ENCODE results near the gene PMF1. TPM values are rescaled to one million over a fixed set of nuclear protein-coding genes. Genes with fewer than 3 reads are reported as not detected.

PMF1 gene
- polyA plus RNA-seq, 2 of the 4 experiments (the other 2 are of a cell fraction): 59.8 to 63.9 TPM

DNA sequence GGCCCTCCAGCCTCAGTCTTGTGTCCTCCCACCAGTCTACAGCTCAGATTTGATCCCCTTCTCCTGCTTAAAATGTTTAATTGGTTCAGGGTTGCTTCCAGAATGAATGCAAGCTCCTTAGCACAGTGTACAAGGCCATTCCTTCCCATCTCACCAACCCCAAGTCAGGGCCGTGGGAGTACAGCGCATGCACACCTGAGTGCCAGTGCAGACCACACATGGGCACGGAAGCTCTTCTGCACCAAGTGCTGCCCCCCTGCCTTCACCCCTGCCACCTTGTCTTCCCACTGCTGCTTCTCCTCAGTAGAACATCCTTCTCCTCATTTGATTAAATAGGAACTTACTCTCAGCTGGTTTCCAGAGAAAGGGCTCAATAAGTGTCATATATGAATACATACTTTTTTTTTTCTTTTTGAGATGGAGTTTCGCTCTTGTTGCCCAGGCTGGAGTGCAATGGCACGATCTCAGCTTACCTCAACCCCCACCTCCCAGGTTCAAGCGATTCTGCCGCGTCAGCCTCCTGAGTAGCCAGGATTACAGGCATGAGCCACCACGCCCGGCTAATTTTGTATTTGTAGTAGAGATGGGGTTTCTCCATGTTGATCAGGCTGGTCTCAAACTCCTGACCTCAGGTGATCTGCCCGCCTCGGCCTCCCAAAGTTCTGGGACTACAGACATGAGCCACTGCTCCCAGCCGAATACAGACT is 9.3 kb downstream of the PMF1 start:
- FAIRE-seq (no peak), DNase-seq (ENCODE audit: low read depth in 1 of 2, low spot score in 1 of 2) (no peak), ATAC-seq (no peak)
- no peak overlapping the region for H3K4me3 ChIP-seq
- CTCF ChIA-PET: interaction anchor here (0.6 to 25.3 kb wide), 6 partner anchors 11 to 128 kb away, joined by 3 to 639 read pairs (median 3); partner anchors contain the start of gene SEMA4A
- no peak overlapping the region for H3K27ac ChIP-seq
- POLR2A ChIA-PET: no interaction called here
- no peak overlapping the region for H3K4me2 ChIP-seq
- no peaks in the 10 kb centered on the region for H3K9me3 ChIP-seq
- peaks cover 14% of the 10 kb centered on the region for H3K4me1 ChIP-seq
- TF ChIP-seq CHD2 (IDR thresholded peaks at IDR 0.05; ENCODE audit: low read length, partially characterized antibody) (no peak), POLR2A (IDR thresholded peaks at IDR 0.05; ENCODE audit: low read length) (no peak), RAD21 (conservative IDR thresholded peaks at IDR 0.05 in 1 of 2, IDR thresholded peaks at IDR 0.05 in 1 of 2) (no peak), ELK1 (IDR thresholded peaks at IDR 0.05; ENCODE audit: low read depth, low read length) (no peak), NPAS2 (CRISPR knock-in tag; IDR thresholded peaks at IDR 0.05; ENCODE audit: borderline replicate concordance) (no peak), SREBF2 (IDR thresholded peaks at IDR 0.05) (no peak), PHF8 (IDR thresholded peaks at IDR 0.05; ENCODE audit: borderline replicate concordance, low read depth) (no peak), REST (IDR thresholded peaks at IDR 0.05) (no peak), BCL3 (IDR thresholded peaks at IDR 0.05) (no peak), CBX2 (IDR thresholded peaks at IDR 0.05; ENCODE audit: borderline replicate concordance, low read depth) (no peak), KDM1A (IDR thresholded peaks at IDR 0.05; ENCODE audit: low read depth) (no peak), RNF2 (IDR thresholded peaks at IDR 0.05; ENCODE audit: borderline replicate concordance, low read depth) (no peak), HOXB5 (CRISPR knock-in tag; IDR thresholded peaks at IDR 0.05) (no peak), ZSCAN20 (CRISPR knock-in tag; IDR thresholded peaks at IDR 0.05) (no peak), RARB (CRISPR knock-in tag; IDR thresholded peaks at IDR 0.05) (no peak)
- TF ChIP-seq, protein P1, sequence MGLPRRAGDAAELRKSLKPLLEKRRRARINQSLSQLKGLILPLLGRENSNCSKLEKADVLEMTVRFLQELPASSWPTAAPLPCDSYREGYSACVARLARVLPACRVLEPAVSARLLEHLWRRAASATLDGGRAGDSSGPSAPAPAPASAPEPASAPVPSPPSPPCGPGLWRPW (IDR thresholded peaks at IDR 0.05): no peak
- TF ChIP-seq, protein P2, sequence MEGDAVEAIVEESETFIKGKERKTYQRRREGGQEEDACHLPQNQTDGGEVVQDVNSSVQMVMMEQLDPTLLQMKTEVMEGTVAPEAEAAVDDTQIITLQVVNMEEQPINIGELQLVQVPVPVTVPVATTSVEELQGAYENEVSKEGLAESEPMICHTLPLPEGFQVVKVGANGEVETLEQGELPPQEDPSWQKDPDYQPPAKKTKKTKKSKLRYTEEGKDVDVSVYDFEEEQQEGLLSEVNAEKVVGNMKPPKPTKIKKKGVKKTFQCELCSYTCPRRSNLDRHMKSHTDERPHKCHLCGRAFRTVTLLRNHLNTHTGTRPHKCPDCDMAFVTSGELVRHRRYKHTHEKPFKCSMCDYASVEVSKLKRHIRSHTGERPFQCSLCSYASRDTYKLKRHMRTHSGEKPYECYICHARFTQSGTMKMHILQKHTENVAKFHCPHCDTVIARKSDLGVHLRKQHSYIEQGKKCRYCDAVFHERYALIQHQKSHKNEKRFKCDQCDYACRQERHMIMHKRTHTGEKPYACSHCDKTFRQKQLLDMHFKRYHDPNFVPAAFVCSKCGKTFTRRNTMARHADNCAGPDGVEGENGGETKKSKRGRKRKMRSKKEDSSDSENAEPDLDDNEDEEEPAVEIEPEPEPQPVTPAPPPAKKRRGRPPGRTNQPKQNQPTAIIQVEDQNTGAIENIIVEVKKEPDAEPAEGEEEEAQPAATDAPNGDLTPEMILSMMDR (IDR thresholded peaks at IDR 0.05): no peak
- 95% methylated on average over 12 of the region's 13 CpGs for WGBS (ENCODE audit: missing lambda C conversion rate)

Measured in A549 (cell line).